A673 (cell line): ENCODE measurements around the gene LCE3E. TPM values are rescaled to one million over a fixed set of nuclear protein-coding genes. Genes with fewer than 3 reads are reported as not detected.

Experiments used
- BruUV-seq: library from RNA; stranded (reverse); fragments of 400-500 nt; replicated peaks from 2 replicates; lab custom pipeline; 2021; lab: Mats Ljungman, UMichigan
- CTCF ChIA-PET: fragments of 300-600 bp; sonication (Branson Sonifier 250); formaldehyde crosslinking; loops from one replicate; lab custom pipeline; 2022; ENCODE audit warnings: antibody characterized with exemption; lab: Charles Lee
- POLR2A ChIA-PET: fragments of 300-600 bp; sonication (Branson Sonifier 250); formaldehyde crosslinking; loops from one replicate; lab custom pipeline; 2022; ENCODE audit warnings: antibody characterized with exemption; ENCODE audit not compliant: low non-redundant PET; lab: Charles Lee
- DNase-seq: peaks from one replicate; pipeline ENCODE4 v3.0.0-alpha.2; 2015; ENCODE audit warnings: low spot score
- H3K27ac ChIP-seq: fragments of 200-600 bp; sonication (generic); 2 replicates; pipeline ENCODE4 v1.5.1; 2016; ENCODE audit warnings: mixed run types, low read depth, mild to moderate bottlenecking, mixed read lengths, antibody characterized with exemption, low read length; ENCODE audit not compliant: poor library complexity, severe bottlenecking
- H3K27me3 ChIP-seq: fragments of 200-600 bp; sonication (generic); replicated peaks from 2 replicates; pipeline ENCODE4 v1.6.1; 2017; ENCODE audit warnings: mixed run types, low read depth, mild to moderate bottlenecking, mixed read lengths, antibody characterized with exemption, low read length; ENCODE audit not compliant: insufficient read depth, poor library complexity
- H3K36me3 ChIP-seq: fragments of 200-600 bp; sonication (generic); 2 replicates; pipeline ENCODE4 v1.6.1; 2016; ENCODE audit warnings: mixed run types, mild to moderate bottlenecking, mixed read lengths, antibody characterized with exemption, low read length; ENCODE audit not compliant: insufficient read depth, poor library complexity, severe bottlenecking
- H3K4me1 ChIP-seq: fragments of 200-600 bp; sonication (generic); 2 replicates; pipeline ENCODE4 v1.6.1; 2017; ENCODE audit warnings: mixed run types, mild to moderate bottlenecking, mixed read lengths, antibody characterized with exemption, low read length; ENCODE audit not compliant: insufficient read depth, poor library complexity, severe bottlenecking
- H3K4me3 ChIP-seq: fragments of 200-600 bp; sonication (generic); 2 replicates; pipeline ENCODE4 v1.5.1; 2016; ENCODE audit warnings: low read depth, mixed run types, mild to moderate bottlenecking, mixed read lengths, low read length; ENCODE audit not compliant: poor library complexity, severe bottlenecking
- H3K9me3 ChIP-seq: fragments of 200-600 bp; sonication (generic); 2 replicates; pipeline ENCODE4 v1.6.1; 2016; ENCODE audit warnings: mixed run types, low read depth, mild to moderate bottlenecking, mixed read lengths, antibody characterized with exemption, low read length; ENCODE audit not compliant: poor library complexity, severe bottlenecking
- EZH2 ChIP-seq: fragments of 200-600 bp; sonication (generic); IDR thresholded peaks from 2 replicates; pipeline ENCODE4 v1.6.1; 2017; ENCODE audit warnings: borderline replicate concordance, low read depth, mild to moderate bottlenecking, mixed read lengths, antibody characterized with exemption, low read length; ENCODE audit not compliant: poor library complexity, severe bottlenecking
- intact Hi-C: fragments of 100-400 bp; cut with micrococcal nuclease; formaldehyde crosslinking; loops from one replicate; pipeline ENCODE4 v1.10.0; 2022; ENCODE audit not compliant: unreplicated experiment
- total RNA-seq: library from RNA; stranded (reverse); gene quantifications from 2 replicates; pipeline ENCODE4 v1.2.3, GENCODE V29; 2021
- TF ChIP-seq, protein P1 (sequence below): fragments of 300-800, 200-600 bp; sonication (generic); conservative IDR thresholded peaks from 2 replicates; pipeline ENCODE4 v1.5.1; 2017; ENCODE audit warnings: low read depth, mild to moderate bottlenecking, antibody characterized with exemption, low read length, moderate library complexity, mixed read lengths

Gene LCE3E
- total RNA-seq, 1 experiment from 2014 or later: not detected

DNA sequence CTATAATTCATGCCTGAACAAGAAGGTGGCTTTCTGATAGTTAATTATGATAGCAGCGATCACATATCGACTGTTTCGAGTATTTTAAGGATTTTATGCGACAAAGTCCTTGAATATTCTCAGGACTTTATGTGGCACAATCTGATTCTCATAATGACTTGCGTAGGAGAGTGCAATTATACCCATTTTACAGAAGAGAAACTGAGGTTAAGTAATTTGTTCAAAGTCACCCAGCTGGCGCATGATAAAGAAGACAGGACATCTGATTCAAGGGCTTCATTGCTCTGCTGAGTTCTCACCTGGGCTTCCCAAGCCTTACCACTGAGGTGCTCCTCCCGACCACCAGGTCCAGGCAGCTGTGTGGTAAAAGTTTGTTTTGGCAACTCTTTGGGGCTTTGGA lies 50.5 kb downstream of the LCE3E start:
- POLR2A ChIA-PET: no interaction called here
- H3K27me3 ChIP-seq: peaks cover 64% of the 10 kb centered on the region
- CTCF ChIA-PET: no interaction called here
- no peaks in the 10 kb centered on the region for H3K4me1 ChIP-seq
- H3K36me3 ChIP-seq: no peaks in the 10 kb centered on the region
- DNase-seq: no peak
- TF ChIP-seq, protein P1, sequence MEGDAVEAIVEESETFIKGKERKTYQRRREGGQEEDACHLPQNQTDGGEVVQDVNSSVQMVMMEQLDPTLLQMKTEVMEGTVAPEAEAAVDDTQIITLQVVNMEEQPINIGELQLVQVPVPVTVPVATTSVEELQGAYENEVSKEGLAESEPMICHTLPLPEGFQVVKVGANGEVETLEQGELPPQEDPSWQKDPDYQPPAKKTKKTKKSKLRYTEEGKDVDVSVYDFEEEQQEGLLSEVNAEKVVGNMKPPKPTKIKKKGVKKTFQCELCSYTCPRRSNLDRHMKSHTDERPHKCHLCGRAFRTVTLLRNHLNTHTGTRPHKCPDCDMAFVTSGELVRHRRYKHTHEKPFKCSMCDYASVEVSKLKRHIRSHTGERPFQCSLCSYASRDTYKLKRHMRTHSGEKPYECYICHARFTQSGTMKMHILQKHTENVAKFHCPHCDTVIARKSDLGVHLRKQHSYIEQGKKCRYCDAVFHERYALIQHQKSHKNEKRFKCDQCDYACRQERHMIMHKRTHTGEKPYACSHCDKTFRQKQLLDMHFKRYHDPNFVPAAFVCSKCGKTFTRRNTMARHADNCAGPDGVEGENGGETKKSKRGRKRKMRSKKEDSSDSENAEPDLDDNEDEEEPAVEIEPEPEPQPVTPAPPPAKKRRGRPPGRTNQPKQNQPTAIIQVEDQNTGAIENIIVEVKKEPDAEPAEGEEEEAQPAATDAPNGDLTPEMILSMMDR: no peak
- no peak for TF ChIP-seq EZH2
- intact Hi-C loops: no loop called here
- no peak overlapping the region for H3K27ac ChIP-seq
- H3K9me3 ChIP-seq: no peaks in the 10 kb centered on the region
- H3K4me3 ChIP-seq: no peak overlapping the region
- BruUV-seq: no TSS peak

Other genes starting within 250 kb of the LCE3E start
- gene FLG, start 241.5 kb downstream of the LCE3E start, total RNA-seq: not detected in 2 replicates
- gene FLG2, start 206.8 kb downstream of the LCE3E start, total RNA-seq: not detected in 2 replicates
- gene CRNN, start 152.5 kb downstream of the LCE3E start, total RNA-seq: not detected in 2 replicates
- gene LCE5A, start 56.0 kb downstream of the LCE3E start, total RNA-seq: not detected in 2 replicates
- not detected in 2 replicates for gene CRCT1, start 52.3 kb downstream of the LCE3E start, total RNA-seq
- not detected in 2 replicates for gene LCE3D, start 13.7 kb upstream of the LCE3E start, total RNA-seq
- gene LCE3C, start 33.5 kb upstream of the LCE3E start, total RNA-seq: not detected in 2 replicates
- gene LCE3B, start 47.0 kb upstream of the LCE3E start, total RNA-seq: not detected in 2 replicates
- not detected in 2 replicates for gene LCE3A, start 56.3 kb upstream of the LCE3E start, total RNA-seq
- not detected in 2 replicates for gene LCE2D, start 96.6 kb upstream of the LCE3E start, total RNA-seq
- gene LCE2C, start 108.5 kb upstream of the LCE3E start, total RNA-seq: not detected in 2 replicates
- gene LCE2B, start 119.3 kb upstream of the LCE3E start, total RNA-seq: not detected in 2 replicates
- not detected in 2 replicates for gene LCE2A, start 131.6 kb upstream of the LCE3E start, total RNA-seq
- not detected in 2 replicates for gene LCE4A, start 141.4 kb upstream of the LCE3E start, total RNA-seq
- not detected in 2 replicates for gene KPRP, start 191.2 kb upstream of the LCE3E start, total RNA-seq
- not detected in 2 replicates for gene LCE1F, start 208.4 kb upstream of the LCE3E start, total RNA-seq
- gene LCE1E, start 219.5 kb upstream of the LCE3E start, total RNA-seq: not detected in 2 replicates
- gene LCE1D, start 229.9 kb upstream of the LCE3E start, total RNA-seq: not detected in 2 replicates
- not detected in 2 replicates for gene LCE1C, start 239.9 kb upstream of the LCE3E start, total RNA-seq
- gene LCE1B, start 245.2 kb upstream of the LCE3E start, total RNA-seq: not detected in 2 replicates